ENCODE measurements around the gene ICAM1. TPM values are rescaled to one million over a fixed set of nuclear protein-coding genes. Genes with fewer than 3 reads are reported as not detected.

ICAM1 gene
- total and polyA plus RNA-seq, 2 of the 13 experiments (the other 11 are each of a cell fraction or from before 2014, with no cell fraction given), result 37.9 to 98.4 TPM

GRCh38 chr19:10295847-10296591 is 25.1 kb downstream of the ICAM1 start (continued):
- TF ChIP-seq, protein P1, sequence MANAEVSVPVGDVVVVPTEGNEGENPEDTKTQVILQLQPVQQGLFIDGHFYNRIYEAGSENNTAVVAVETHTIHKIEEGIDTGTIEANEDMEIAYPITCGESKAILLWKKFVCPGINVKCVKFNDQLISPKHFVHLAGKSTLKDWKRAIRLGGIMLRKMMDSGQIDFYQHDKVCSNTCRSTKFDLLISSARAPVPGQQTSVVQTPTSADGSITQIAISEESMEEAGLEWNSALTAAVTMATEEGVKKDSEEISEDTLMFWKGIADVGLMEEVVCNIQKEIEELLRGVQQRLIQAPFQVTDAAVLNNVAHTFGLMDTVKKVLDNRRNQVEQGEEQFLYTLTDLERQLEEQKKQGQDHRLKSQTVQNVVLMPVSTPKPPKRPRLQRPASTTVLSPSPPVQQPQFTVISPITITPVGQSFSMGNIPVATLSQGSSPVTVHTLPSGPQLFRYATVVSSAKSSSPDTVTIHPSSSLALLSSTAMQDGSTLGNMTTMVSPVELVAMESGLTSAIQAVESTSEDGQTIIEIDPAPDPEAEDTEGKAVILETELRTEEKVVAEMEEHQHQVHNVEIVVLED (CRISPR knock-in tag; IDR thresholded peaks at IDR 0.05; ENCODE audit: borderline replicate concordance), result no peak
- peak; percentile 17; the same call in 1 of the 2 replicates for TF ChIP-seq ZMYM4 (CRISPR knock-in tag; IDR thresholded peaks at IDR 0.05)
- no peak for TF ChIP-seq DBP (CRISPR knock-in tag; IDR thresholded peaks at IDR 0.05; ENCODE audit: not compliant biosample characterization)
- 0 out of 2 replicates have a peak, but pooled peaks have one; percentile 24 for TF ChIP-seq IRX3 (CRISPR knock-in tag; IDR thresholded peaks at IDR 0.05; ENCODE audit: borderline replicate concordance, low read depth)
- TF ChIP-seq POLR2A (IDR thresholded peaks at IDR 0.05; ENCODE audit: insufficient read depth in 1 of 2, low read depth in 2 of 2, low read length in 2 of 2), result no peak
- no peak for TF ChIP-seq KDM2A (CRISPR knock-in tag; IDR thresholded peaks at IDR 0.05; ENCODE audit: borderline replicate concordance, low read depth)
- TF ChIP-seq, protein P2, sequence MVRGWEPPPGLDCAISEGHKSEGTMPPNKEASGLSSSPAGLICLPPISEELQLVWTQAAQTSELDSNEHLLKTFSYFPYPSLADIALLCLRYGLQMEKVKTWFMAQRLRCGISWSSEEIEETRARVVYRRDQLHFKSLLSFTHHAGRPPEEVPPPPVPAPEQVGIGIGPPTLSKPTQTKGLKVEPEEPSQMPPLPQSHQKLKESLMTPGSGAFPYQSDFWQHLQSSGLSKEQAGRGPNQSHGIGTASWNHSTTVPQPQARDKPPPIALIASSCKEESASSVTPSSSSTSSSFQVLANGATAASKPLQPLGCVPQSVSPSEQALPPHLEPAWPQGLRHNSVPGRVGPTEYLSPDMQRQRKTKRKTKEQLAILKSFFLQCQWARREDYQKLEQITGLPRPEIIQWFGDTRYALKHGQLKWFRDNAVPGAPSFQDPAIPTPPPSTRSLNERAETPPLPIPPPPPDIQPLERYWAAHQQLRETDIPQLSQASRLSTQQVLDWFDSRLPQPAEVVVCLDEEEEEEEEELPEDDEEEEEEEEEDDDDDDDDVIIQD (CRISPR knock-in tag; IDR thresholded peaks at IDR 0.05; ENCODE audit: low read depth), result no peak
- TF ChIP-seq RNF2 (conservative IDR thresholded peaks at IDR 0.05; ENCODE audit: low read depth), result peak; percentile 90
- peak; percentile 94; the same call in 1 of the 2 replicates for TF ChIP-seq LBX2 (CRISPR knock-in tag; IDR thresholded peaks at IDR 0.05; ENCODE audit: borderline replicate concordance)
- TF ChIP-seq ATF7-NPFF (CRISPR knock-in tag; IDR thresholded peaks at IDR 0.05; ENCODE audit: low read depth), result peak; percentile 40; the same call in 1 of the 2 replicates
- TF ChIP-seq ZNF333 (CRISPR knock-in tag; IDR thresholded peaks at IDR 0.05; ENCODE audit: borderline replicate concordance), result no peak
- no peak for TF ChIP-seq LCORL (IDR thresholded peaks at IDR 0.05)
- no peak for TF ChIP-seq LCORL (CRISPR knock-in tag; IDR thresholded peaks at IDR 0.05)
- TF ChIP-seq, protein P3, sequence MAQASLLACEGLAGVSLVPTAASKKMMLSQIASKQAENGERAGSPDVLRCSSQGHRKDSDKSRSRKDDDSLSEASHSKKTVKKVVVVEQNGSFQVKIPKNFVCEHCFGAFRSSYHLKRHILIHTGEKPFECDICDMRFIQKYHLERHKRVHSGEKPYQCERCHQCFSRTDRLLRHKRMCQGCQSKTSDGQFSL (CRISPR knock-in tag; IDR thresholded peaks at IDR 0.05), result no peak
- TF ChIP-seq RFXANK (CRISPR knock-in tag; IDR thresholded peaks at IDR 0.05), result no peak
- no peak for TF ChIP-seq SRSF9 (IDR thresholded peaks at IDR 0.05; ENCODE audit: borderline replicate concordance, insufficient read depth, low read depth, low read length, poor library complexity, severe bottlenecking)
- no peak for TF ChIP-seq ZNF530 (CRISPR knock-in tag; IDR thresholded peaks at IDR 0.05; ENCODE audit: low read depth)
- TF ChIP-seq, protein P4, sequence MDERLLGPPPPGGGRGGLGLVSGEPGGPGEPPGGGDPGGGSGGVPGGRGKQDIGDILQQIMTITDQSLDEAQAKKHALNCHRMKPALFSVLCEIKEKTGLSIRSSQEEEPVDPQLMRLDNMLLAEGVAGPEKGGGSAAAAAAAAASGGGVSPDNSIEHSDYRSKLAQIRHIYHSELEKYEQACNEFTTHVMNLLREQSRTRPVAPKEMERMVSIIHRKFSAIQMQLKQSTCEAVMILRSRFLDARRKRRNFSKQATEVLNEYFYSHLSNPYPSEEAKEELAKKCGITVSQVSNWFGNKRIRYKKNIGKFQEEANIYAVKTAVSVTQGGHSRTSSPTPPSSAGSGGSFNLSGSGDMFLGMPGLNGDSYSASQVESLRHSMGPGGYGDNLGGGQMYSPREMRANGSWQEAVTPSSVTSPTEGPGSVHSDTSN (CRISPR knock-in tag; IDR thresholded peaks at IDR 0.05), result no peak
- no peak for TF ChIP-seq TCF12 (IDR thresholded peaks at IDR 0.05)
- peak; percentile 47; the same call in 1 of the 2 replicates for TF ChIP-seq TCF12 (CRISPR knock-in tag; IDR thresholded peaks at IDR 0.05)
- TF ChIP-seq IKZF4 (CRISPR knock-in tag; IDR thresholded peaks at IDR 0.05; ENCODE audit: borderline replicate concordance, low read depth, not compliant biosample characterization), result peak; percentile 68
- TF ChIP-seq, protein P5, sequence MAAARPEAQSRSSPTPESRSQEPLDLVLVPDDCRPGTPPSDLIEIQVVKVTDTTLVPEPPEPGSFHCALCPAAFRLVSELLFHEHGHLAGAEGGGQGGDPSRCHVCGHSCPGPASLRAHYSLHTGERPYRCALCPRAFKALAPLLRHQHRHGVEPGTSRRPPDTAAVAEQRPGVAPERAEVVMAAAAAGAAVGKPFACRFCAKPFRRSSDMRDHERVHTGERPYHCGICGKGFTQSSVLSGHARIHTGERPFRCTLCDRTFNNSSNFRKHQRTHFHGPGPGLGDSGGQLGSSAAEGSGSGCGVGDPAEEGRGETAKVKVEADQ (CRISPR knock-in tag; IDR thresholded peaks at IDR 0.05; ENCODE audit: borderline replicate concordance), result 0 out of 2 replicates have a peak, but pooled peaks have one; percentile 50

Data from HepG2 (cell line).